HEK293 (cell line): ENCODE results near the gene MRPL20.

Experiments
- CTCF ChIA-PET: fragments of 350-600 bp; formaldehyde crosslinking; extraction: SDS; loops from one replicate; lab custom pipeline; 2021; ENCODE audit warnings: antibody characterized with exemption; lab: Yijun Ruan, JAX
- POLR2A ChIA-PET: fragments of 300-600 bp; formaldehyde crosslinking; extraction: SDS; loops from one replicate; lab custom pipeline; 2020; ENCODE audit warnings: antibody characterized with exemption, inconsistent platforms; lab: Yijun Ruan, JAX
- H3K27ac ChIP-seq: fragments of 200-500 bp; sonication (Bioruptor generic); 2 replicates; pipeline ENCODE4 v1.5.1; 2014; ENCODE audit warnings: low read depth, low read length, control low read depth, inconsistent platforms; ENCODE audit errors: extremely low read depth
- H3K36me3 ChIP-seq, 2 experiments: fragments of 200-500 bp in 1 of 2; sonication (Bioruptor generic) in 1 of 2; 1 replicate in 1 of 2; 2 replicates in 1 of 2; pipeline ENCODE4 v1.5.1; 2014 to 2017; ENCODE audit warnings: inconsistent platforms in 2 of 2, low read length in 2 of 2; ENCODE audit not compliant: control insufficient read depth in 2 of 2, insufficient read depth in 1 of 2
- H3K4me1 ChIP-seq: fragments of 200-500 bp; sonication (Bioruptor generic); 2 replicates; pipeline ENCODE4 v1.5.1; 2014; ENCODE audit warnings: mild to moderate bottlenecking, low read length, inconsistent platforms; ENCODE audit not compliant: control insufficient read depth, insufficient read depth
- H3K4me3 ChIP-seq: 2 replicates; pipeline ENCODE4 v1.5.1; 2011; ENCODE audit warnings: low read depth, mild to moderate bottlenecking, control low read depth, low read length, moderate library complexity
- H3K9me3 ChIP-seq: fragments of 200-500 bp; sonication (Bioruptor generic); 2 replicates; pipeline ENCODE4 v1.5.1; 2014; ENCODE audit warnings: low read depth, low read length, inconsistent platforms; ENCODE audit not compliant: control insufficient read depth, insufficient read depth
- GLI4 ChIP-seq: fragments of 450-650 bp; formaldehyde crosslinking; IDR thresholded peaks from 2 replicates; pipeline ENCODE4 v1.5.1; 2016; ENCODE audit warnings: missing biosample characterization, missing genetic modification characterization
- GLIS1 ChIP-seq: fragments of 450-650 bp; formaldehyde crosslinking; IDR thresholded peaks from 2 replicates; pipeline ENCODE4 v1.5.1; 2016; ENCODE audit warnings: missing biosample characterization, missing genetic modification characterization
- GLIS2 ChIP-seq: fragments of 450-650 bp; formaldehyde crosslinking; IDR thresholded peaks from 2 replicates; pipeline ENCODE4 v1.5.1; 2016; ENCODE audit warnings: missing biosample characterization, missing genetic modification characterization
- KLF16 ChIP-seq: fragments of 450-650 bp; formaldehyde crosslinking; IDR thresholded peaks from 2 replicates; pipeline ENCODE4 v1.5.1; 2017; ENCODE audit warnings: missing biosample characterization, missing genetic modification characterization
- OSR2 ChIP-seq: fragments of 450-650 bp; formaldehyde crosslinking; IDR thresholded peaks from 2 replicates; pipeline ENCODE4 v1.5.1; 2016; ENCODE audit warnings: missing biosample characterization, missing genetic modification characterization
- PATZ1 ChIP-seq: fragments of 450-650 bp; formaldehyde crosslinking; IDR thresholded peaks from 2 replicates; pipeline ENCODE4 v1.5.1; 2016; ENCODE audit warnings: missing biosample characterization, missing genetic modification characterization
- SALL2 ChIP-seq: fragments of 450-650 bp; formaldehyde crosslinking; IDR thresholded peaks from 2 replicates; pipeline ENCODE4 v1.5.0; 2017; ENCODE audit warnings: missing biosample characterization, mild to moderate bottlenecking, missing genetic modification characterization, borderline replicate concordance
- ZBTB20 ChIP-seq: fragments of 450-650 bp; formaldehyde crosslinking; IDR thresholded peaks from 2 replicates; pipeline ENCODE4 v1.5.1; 2016; ENCODE audit warnings: missing biosample characterization, missing genetic modification characterization
- ZBTB48 ChIP-seq: fragments of 450-650 bp; formaldehyde crosslinking; IDR thresholded peaks from 2 replicates; pipeline ENCODE4 v1.5.1; 2016; ENCODE audit warnings: missing biosample characterization, missing genetic modification characterization
- ZBTB8A ChIP-seq: fragments of 450-650 bp; formaldehyde crosslinking; IDR thresholded peaks from 2 replicates; pipeline ENCODE4 v1.5.1; 2016; ENCODE audit warnings: missing biosample characterization, missing genetic modification characterization
- ZNF19 ChIP-seq: fragments of 450-650 bp; formaldehyde crosslinking; IDR thresholded peaks from 2 replicates; pipeline ENCODE4; 2016; ENCODE audit warnings: missing biosample characterization, missing genetic modification characterization, low read depth
- ZNF2 ChIP-seq: fragments of 450-650 bp; formaldehyde crosslinking; IDR thresholded peaks from 2 replicates; pipeline ENCODE4 v1.5.1; 2016; ENCODE audit warnings: missing biosample characterization, missing genetic modification characterization
- ZNF354C ChIP-seq: fragments of 450-650 bp; formaldehyde crosslinking; IDR thresholded peaks from 2 replicates; pipeline ENCODE4 v1.5.1; 2016; ENCODE audit warnings: missing biosample characterization, missing genetic modification characterization, low read depth, borderline replicate concordance
- ZNF426 ChIP-seq: fragments of 450-650 bp; formaldehyde crosslinking; IDR thresholded peaks from 2 replicates; pipeline ENCODE4 v1.5.1; 2017; ENCODE audit warnings: missing biosample characterization, missing genetic modification characterization, mild to moderate bottlenecking, inconsistent platforms, moderate library complexity
- ZNF514 ChIP-seq: fragments of 450-650 bp; formaldehyde crosslinking; IDR thresholded peaks from 2 replicates; pipeline ENCODE4 v1.5.1; 2016; ENCODE audit warnings: missing biosample characterization, missing genetic modification characterization
- ZNF521 ChIP-seq: fragments of 450-650 bp; formaldehyde crosslinking; IDR thresholded peaks from 2 replicates; pipeline ENCODE4 v1.5.1; 2017; ENCODE audit warnings: missing biosample characterization, mild to moderate bottlenecking, missing genetic modification characterization
- ZNF555 ChIP-seq: fragments of 450-650 bp; formaldehyde crosslinking; conservative IDR thresholded peaks from 2 replicates; pipeline ENCODE4 v1.5.1; 2017; ENCODE audit warnings: missing biosample characterization, mild to moderate bottlenecking, missing genetic modification characterization, inconsistent platforms
- ZNF560 ChIP-seq: fragments of 450-650 bp; formaldehyde crosslinking; IDR thresholded peaks from 2 replicates; pipeline ENCODE4 v1.5.1; 2017; ENCODE audit warnings: missing biosample characterization, missing genetic modification characterization, borderline replicate concordance
- ZNF585B ChIP-seq: fragments of 450-650 bp; formaldehyde crosslinking; IDR thresholded peaks from 2 replicates; pipeline ENCODE4 v1.5.1; 2016; ENCODE audit warnings: missing biosample characterization, missing genetic modification characterization
- ZNF701 ChIP-seq: fragments of 450-650 bp; formaldehyde crosslinking; IDR thresholded peaks from 2 replicates; pipeline ENCODE4 v1.5.1; 2016; ENCODE audit warnings: missing biosample characterization, missing genetic modification characterization
- ZNF785 ChIP-seq: fragments of 450-650 bp; formaldehyde crosslinking; IDR thresholded peaks from 2 replicates; pipeline ENCODE4 v1.5.1; 2016; ENCODE audit warnings: missing biosample characterization, missing genetic modification characterization
- TF ChIP-seq, protein P1 (sequence below): fragments of 450-650 bp; formaldehyde crosslinking; optimal IDR thresholded peaks from 2 replicates; pipeline ENCODE3; 2016; ENCODE audit warnings: missing biosample characterization, mild to moderate bottlenecking, missing genetic modification characterization
- TF ChIP-seq, protein P2 (sequence below): fragments of 450-650 bp; formaldehyde crosslinking; IDR thresholded peaks from 2 replicates; pipeline ENCODE4 v1.5.1; 2016; ENCODE audit warnings: missing biosample characterization, missing genetic modification characterization

MRPL20 gene

DNA sequence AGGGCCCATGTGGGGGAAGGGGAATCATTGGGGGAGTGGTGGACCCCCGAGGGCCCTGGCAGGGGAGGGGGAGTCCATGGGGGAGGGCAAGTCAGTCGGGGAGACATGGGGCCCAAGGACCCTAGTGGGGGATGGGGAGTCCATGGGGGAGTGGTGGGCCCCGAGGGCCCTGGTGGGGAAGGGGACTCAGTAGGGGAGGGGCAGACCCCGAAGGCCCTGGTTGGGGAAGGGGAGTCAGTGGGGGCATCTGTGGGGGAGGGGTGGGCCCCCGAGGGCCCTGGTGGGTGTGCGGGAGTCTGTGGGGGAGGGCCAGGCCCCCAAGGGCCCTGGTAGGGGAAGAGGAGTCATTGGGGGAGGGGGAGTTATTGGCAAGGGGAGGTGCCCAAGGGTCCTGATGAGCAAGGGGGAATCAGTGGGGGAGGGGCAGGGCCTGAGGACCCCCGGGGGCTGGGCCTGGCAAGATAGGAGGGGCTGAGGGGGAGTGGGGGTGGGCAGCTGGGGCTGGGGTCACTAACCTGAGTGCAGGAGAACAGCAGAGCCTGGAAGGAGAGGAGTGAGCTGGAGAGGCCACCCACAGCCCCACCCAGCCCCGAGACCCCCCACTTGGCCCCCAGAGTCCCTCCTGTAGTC is 50.8 kb downstream of the MRPL20 start:
- CTCF ChIA-PET = no interaction called here
- Histone ChIP-seq H3K36me3 (no peaks in the 10 kb centered on the region), H3K4me3 (no peak overlapping the region), H3K9me3 (no peaks in the 10 kb centered on the region), H3K27ac (no peak overlapping the region), H3K4me1 (peaks cover 7% of the 10 kb centered on the region; the same call in 1 of the 2 replicates)
- TF ChIP-seq GLIS1 (tag by site-specific recombination) (peak; percentile 31), ZNF785 (tag by site-specific recombination) (no peak), PATZ1 (tag by site-specific recombination) (peak; percentile 15), ZNF555 (no peak), GLIS2 (tag by site-specific recombination) (peak; percentile 38; the same call in 1 of the 2 replicates)
- POLR2A ChIA-PET = interaction anchor here (1.1 kb wide), 1 partner anchor 8 kb away, joined by 3 read pairs; no protein-coding TSS in a partner anchor

DNA sequence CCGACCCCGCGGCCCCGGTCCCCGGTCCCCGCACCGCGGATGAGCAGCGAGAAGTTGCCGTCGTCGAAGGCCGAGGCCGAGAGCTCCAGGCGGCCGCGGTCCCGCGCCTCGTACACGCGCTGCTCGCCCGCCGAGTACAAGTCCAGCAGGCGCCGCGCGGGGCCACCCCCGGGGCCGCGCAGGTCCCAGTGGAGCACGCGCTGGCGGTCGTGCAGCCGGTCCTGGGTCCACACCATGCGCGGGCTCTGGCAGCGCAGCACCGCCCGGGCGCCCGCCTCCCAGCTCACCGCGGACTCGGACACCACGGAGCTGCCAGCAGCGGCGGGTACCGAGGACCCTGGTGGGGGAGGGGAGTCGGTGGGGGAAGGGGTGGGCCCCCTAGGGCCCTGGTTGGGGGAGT is 51.7 kb downstream of the MRPL20 start:
- peaks cover 7% of the 10 kb centered on the region; the same call in 1 of the 2 replicates for H3K4me1 ChIP-seq
- no peak for TF ChIP-seq OSR2 (tag by site-specific recombination)
- TF ChIP-seq, protein P1, sequence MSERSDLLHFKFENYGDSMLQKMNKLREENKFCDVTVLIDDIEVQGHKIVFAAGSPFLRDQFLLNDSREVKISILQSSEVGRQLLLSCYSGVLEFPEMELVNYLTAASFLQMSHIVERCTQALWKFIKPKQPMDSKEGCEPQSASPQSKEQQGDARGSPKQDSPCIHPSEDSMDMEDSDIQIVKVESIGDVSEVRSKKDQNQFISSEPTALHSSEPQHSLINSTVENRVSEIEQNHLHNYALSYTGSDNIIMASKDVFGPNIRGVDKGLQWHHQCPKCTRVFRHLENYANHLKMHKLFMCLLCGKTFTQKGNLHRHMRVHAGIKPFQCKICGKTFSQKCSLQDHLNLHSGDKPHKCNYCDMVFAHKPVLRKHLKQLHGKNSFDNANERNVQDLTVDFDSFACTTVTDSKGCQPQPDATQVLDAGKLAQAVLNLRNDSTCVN (tag by site-specific recombination) = peak; percentile 40
- no peaks in the 10 kb centered on the region for H3K9me3 ChIP-seq
- H3K36me3 ChIP-seq = no peaks in the 10 kb centered on the region
- POLR2A ChIA-PET = interaction anchor here (1.0 kb wide), 1 partner anchor 20 kb away, joined by 6 read pairs; the partner anchor contains the start of gene AURKAIP1
- H3K4me3 ChIP-seq = no peak overlapping the region
- H3K27ac ChIP-seq = no peak overlapping the region
- CTCF ChIA-PET = interaction anchor here (1.1 kb wide), 1 partner anchor 17 kb away, joined by 3 read pairs; no protein-coding TSS in a partner anchor

GRCh38 chr1:1354271-1355247 is 52.5 kb downstream of the MRPL20 start:
- H3K27ac ChIP-seq = no peak overlapping the region
- no peak for TF ChIP-seq ZNF560 (tag by site-specific recombination)
- TF ChIP-seq ZBTB48 = no peak
- no peak for TF ChIP-seq ZNF354C (tag by site-specific recombination)
- no peak for TF ChIP-seq ZNF701 (tag by site-specific recombination)
- no peak for TF ChIP-seq SALL2
- TF ChIP-seq, protein P2, sequence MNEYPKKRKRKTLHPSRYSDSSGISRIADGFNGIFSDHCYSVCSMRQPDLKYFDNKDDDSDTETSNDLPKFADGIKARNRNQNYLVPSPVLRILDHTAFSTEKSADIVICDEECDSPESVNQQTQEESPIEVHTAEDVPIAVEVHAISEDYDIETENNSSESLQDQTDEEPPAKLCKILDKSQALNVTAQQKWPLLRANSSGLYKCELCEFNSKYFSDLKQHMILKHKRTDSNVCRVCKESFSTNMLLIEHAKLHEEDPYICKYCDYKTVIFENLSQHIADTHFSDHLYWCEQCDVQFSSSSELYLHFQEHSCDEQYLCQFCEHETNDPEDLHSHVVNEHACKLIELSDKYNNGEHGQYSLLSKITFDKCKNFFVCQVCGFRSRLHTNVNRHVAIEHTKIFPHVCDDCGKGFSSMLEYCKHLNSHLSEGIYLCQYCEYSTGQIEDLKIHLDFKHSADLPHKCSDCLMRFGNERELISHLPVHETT (tag by site-specific recombination) = no peak
- no peak for TF ChIP-seq ZBTB20 (tag by site-specific recombination)
- TF ChIP-seq GLIS2 (tag by site-specific recombination) = peak; percentile 45; the same call in 1 of the 2 replicates
- no peak for TF ChIP-seq GLI4 (tag by site-specific recombination)
- TF ChIP-seq ZNF585B = no peak
- TF ChIP-seq ZNF521 = no peak
- TF ChIP-seq ZNF19 (tag by site-specific recombination) = no peak
- peak; percentile 18 for TF ChIP-seq ZBTB8A (tag by site-specific recombination)
- TF ChIP-seq ZNF426 (tag by site-specific recombination) = no peak
- TF ChIP-seq KLF16 (tag by site-specific recombination) = 0 out of 2 replicates have a peak, but pooled peaks have one; percentile 36
- no peak for TF ChIP-seq ZNF2 (tag by site-specific recombination)
- no peak for TF ChIP-seq ZNF514

More at GRCh38 chr1:1354271-1355247, 52.5 kb downstream of the MRPL20 start:
- Histone ChIP-seq H3K4me1 (peaks cover 7% of the 10 kb centered on the region; the same call in 1 of the 2 replicates), H3K4me3 (no peak overlapping the region), H3K9me3 (no peaks in the 10 kb centered on the region), H3K36me3 (no peaks in the 10 kb centered on the region)
- CTCF ChIA-PET = interaction anchor here (1.1 to 2.7 kb wide), 2 partner anchors 17 to 18 kb away, joined by 3 to 15 read pairs; no protein-coding TSS in a partner anchor
- POLR2A ChIA-PET = interaction anchor here (0.6 to 1.0 kb wide), 4 partner anchors 21 to 686 kb away, joined by 3 to 6 read pairs (median 4); partner anchors contain the start of gene AURKAIP1
